RPMI8226 (cell line): Measurements from ENCODE around the gene PRR19.

Source experiments
- DNase-seq: peaks from one replicate; pipeline ENCODE4 v3.0.0-alpha.2; 2015

Gene PRR19

GRCh38 chr19:42271861-42272534, 29.9 kb upstream of the PRR19 start:
- DNase-seq = no peak

GRCh38 chr19:42272535-42272897, 29.4 kb upstream of the PRR19 start:
- no peak for DNase-seq

- no peak for DNase-seq
Observed at GRCh38 chr19:42272989-42273406, 28.9 kb upstream of the PRR19 start.

GRCh38 chr19:42273407-42274064, 28.4 kb upstream of the PRR19 start:
- DNase-seq = no peak

- DNase-seq = no peak
Observed at GRCh38 chr19:42274065-42274682, 27.8 kb upstream of the PRR19 start.

GRCh38 chr19:42275103-42275502, 26.8 kb upstream of the PRR19 start:
- DNase-seq = no peak

- DNase-seq = no peak
Observed at GRCh38 chr19:42275517-42275916, 26.4 kb upstream of the PRR19 start.

GRCh38 chr19:42276284-42276683, 25.6 kb upstream of the PRR19 start:
- DNase-seq = no peak

- DNase-seq = no peak
Observed at GRCh38 chr19:42276821-42277220, 25.1 kb upstream of the PRR19 start.

- DNase-seq = no peak
Observed at GRCh38 chr19:42277821-42278451, 24.0 kb upstream of the PRR19 start.

- DNase-seq = no peak
Observed at GRCh38 chr19:42278452-42279154, 23.3 kb upstream of the PRR19 start.

GRCh38 chr19:42279155-42279901, 22.6 kb upstream of the PRR19 start:
- no peak for DNase-seq

- DNase-seq = peak; percentile 83
Observed at GRCh38 chr19:42279902-42280814, 21.8 kb upstream of the PRR19 start.

GRCh38 chr19:42280815-42281145, 21.2 kb upstream of the PRR19 start:
- DNase-seq = no peak

- peak; percentile 49 for DNase-seq
Observed at GRCh38 chr19:42281146-42281826, 20.6 kb upstream of the PRR19 start.

- no peak for DNase-seq
Observed at GRCh38 chr19:42281827-42282762, 19.8 kb upstream of the PRR19 start.

GRCh38 chr19:42282819-42283187, 19.1 kb upstream of the PRR19 start:
- DNase-seq = no peak

- peak; percentile 93 for DNase-seq
Observed at GRCh38 chr19:42283188-42284065, 18.5 kb upstream of the PRR19 start.

- peak; percentile 83 for DNase-seq
Observed at GRCh38 chr19:42284066-42284501, 17.8 kb upstream of the PRR19 start.
